Testis (tissue), 2 donors: Measurements from ENCODE around the gene NELL1.

Source experiments
- POLR2A ChIP-seq: fragments of 450-650 bp; IDR thresholded peaks from one replicate; pipeline ENCODE4 v1.6.1; 2017; ENCODE audit warnings: antibody characterized with exemption, mild to moderate bottlenecking, moderate library complexity
- TF ChIP-seq, protein P1 (sequence below), 3 experiments: fragments of 450-650 bp in 2 of 3; fragments of 200-600 bp in 1 of 3; sonication (generic) in 1 of 3; IDR thresholded peaks; one replicate each; pipeline ENCODE4 v1.5.1; 2016 to 2019; ENCODE audit warnings: antibody characterized with exemption in 3 of 3, mild to moderate bottlenecking in 2 of 3, moderate library complexity in 1 of 3

DNA sequence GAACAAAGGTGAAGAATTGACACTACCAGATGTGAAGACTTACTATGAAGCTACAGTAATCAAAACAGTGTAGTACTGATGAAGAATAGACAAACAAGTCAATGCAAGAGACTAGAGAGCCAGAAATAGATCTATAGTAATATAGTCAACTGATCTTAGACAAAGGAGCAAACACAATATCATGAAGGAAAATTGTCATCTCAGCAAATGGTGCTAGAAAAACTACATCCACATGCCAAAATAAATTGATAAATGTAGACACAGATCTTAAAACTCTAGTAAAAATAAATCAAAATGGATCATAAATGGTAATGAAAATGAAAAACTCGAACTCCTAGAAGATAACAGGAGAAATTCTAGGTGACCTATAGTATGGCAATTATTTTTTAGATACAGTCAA, 609.5 kb downstream of the NELL1 start:
- no peak for TF ChIP-seq POLR2A
- TF ChIP-seq, protein P1, sequence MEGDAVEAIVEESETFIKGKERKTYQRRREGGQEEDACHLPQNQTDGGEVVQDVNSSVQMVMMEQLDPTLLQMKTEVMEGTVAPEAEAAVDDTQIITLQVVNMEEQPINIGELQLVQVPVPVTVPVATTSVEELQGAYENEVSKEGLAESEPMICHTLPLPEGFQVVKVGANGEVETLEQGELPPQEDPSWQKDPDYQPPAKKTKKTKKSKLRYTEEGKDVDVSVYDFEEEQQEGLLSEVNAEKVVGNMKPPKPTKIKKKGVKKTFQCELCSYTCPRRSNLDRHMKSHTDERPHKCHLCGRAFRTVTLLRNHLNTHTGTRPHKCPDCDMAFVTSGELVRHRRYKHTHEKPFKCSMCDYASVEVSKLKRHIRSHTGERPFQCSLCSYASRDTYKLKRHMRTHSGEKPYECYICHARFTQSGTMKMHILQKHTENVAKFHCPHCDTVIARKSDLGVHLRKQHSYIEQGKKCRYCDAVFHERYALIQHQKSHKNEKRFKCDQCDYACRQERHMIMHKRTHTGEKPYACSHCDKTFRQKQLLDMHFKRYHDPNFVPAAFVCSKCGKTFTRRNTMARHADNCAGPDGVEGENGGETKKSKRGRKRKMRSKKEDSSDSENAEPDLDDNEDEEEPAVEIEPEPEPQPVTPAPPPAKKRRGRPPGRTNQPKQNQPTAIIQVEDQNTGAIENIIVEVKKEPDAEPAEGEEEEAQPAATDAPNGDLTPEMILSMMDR (IDR thresholded peaks at IDR 0.05): no peak
